Smooth muscle cell (in vitro differentiated cells): ENCODE measurements around the gene CPEB4. TPM values are rescaled to one million over a fixed set of nuclear protein-coding genes. Genes with fewer than 3 reads are reported as not detected.

Source experiments
- DNase-seq: peaks from one replicate; lab custom pipeline; 2025; ENCODE audit not compliant: unreplicated experiment; lab: John Stamatoyannopoulos, UW
- H2AFZ ChIP-seq: fragments of 200-600 bp; sonication (generic); 2 replicates; pipeline ENCODE4 v1.6.0; 2016; ENCODE audit warnings: antibody characterized with exemption, low read depth, mild to moderate bottlenecking
- H3F3A ChIP-seq: fragments of 200-600 bp; sonication (generic); 2 replicates; pipeline ENCODE4 v1.6.0; 2017; ENCODE audit warnings: antibody characterized with exemption, low read depth
- H3K27ac ChIP-seq: fragments of 200-600 bp; sonication (generic); 2 replicates; pipeline ENCODE4 v1.5.1; 2016; ENCODE audit warnings: low read depth, mild to moderate bottlenecking
- H3K27me3 ChIP-seq: fragments of 200-600 bp; sonication (generic); 2 replicates; pipeline ENCODE4 v1.6.1; 2016; ENCODE audit warnings: low read depth, mild to moderate bottlenecking
- H3K36me3 ChIP-seq: fragments of 200-600 bp; sonication (generic); 2 replicates; pipeline ENCODE4 v1.5.1; 2016; ENCODE audit warnings: low read depth
- H3K4me1 ChIP-seq: fragments of 200-600 bp; sonication (generic); 2 replicates; pipeline ENCODE4 v1.5.1; 2016; ENCODE audit warnings: low read depth
- H3K4me2 ChIP-seq: fragments of 200-600 bp; sonication (generic); 2 replicates; pipeline ENCODE4 v1.6.0; 2016; ENCODE audit warnings: mild to moderate bottlenecking
- H3K4me3 ChIP-seq: fragments of 200-600 bp; sonication (generic); 2 replicates; pipeline ENCODE4 v1.5.1; 2016; ENCODE audit warnings: mild to moderate bottlenecking
- H3K79me2 ChIP-seq: fragments of 200-600 bp; sonication (generic); 2 replicates; pipeline ENCODE4 v1.6.0; 2016; ENCODE audit warnings: low read depth, mild to moderate bottlenecking
- H3K9ac ChIP-seq: fragments of 200-600 bp; sonication (generic); 2 replicates; pipeline ENCODE4 v1.6.0; 2016; ENCODE audit warnings: low read depth
- H3K9me3 ChIP-seq: fragments of 200-600 bp; sonication (generic); replicated peaks from 2 replicates; pipeline ENCODE4 v1.5.1; 2016; ENCODE audit warnings: low read depth
- H4K20me1 ChIP-seq: fragments of 200-600 bp; sonication (generic); 2 replicates; pipeline ENCODE4 v1.6.0; 2016; ENCODE audit warnings: low read depth
- CTCF ChIP-seq: fragments of 200-600 bp; sonication (generic); IDR thresholded peaks from 2 replicates; pipeline ENCODE4 v1.5.1; 2017; ENCODE audit warnings: borderline replicate concordance, mild to moderate bottlenecking, antibody characterized with exemption; ENCODE audit not compliant: insufficient read depth, poor library complexity, severe bottlenecking
- WGBS: methylation state at CpG from one replicate; pipeline ENCODE4 v1.1.7; 2016; ENCODE audit warnings: low lambda C conversion rate; 5-methylcytosine and 5-hydroxymethylcytosine counted together
- polyA plus RNA-seq: library from polyadenylated mRNA; unstranded; fragments of >200 nt; fragmentation: Nextera tagmentation; extraction: Ambion mirVana; gene quantifications from 2 replicates; pipeline ENCODE4 v1.2.1, GENCODE V29; 2016
- total RNA-seq: library from RNA; depleted of rRNA; stranded (reverse); fragments of >200 nt; gene quantifications from 2 replicates; pipeline ENCODE4 v1.2.3, GENCODE V29; 2014

CPEB4 gene
- total and polyA plus RNA-seq, 2 experiments from 2014 or later: 5.1 to 38.5 TPM

- 86% methylated on average over 1 of the region's 1 CpG for WGBS
- H4K20me1 ChIP-seq: no peaks in the 10 kb centered on the region
- H3K4me2 ChIP-seq: no peak overlapping the region
- no peak for DNase-seq
- H3K4me3 ChIP-seq: no peak overlapping the region
- H2AFZ ChIP-seq: no peak overlapping the region
- H3K27me3 ChIP-seq: no peaks in the 10 kb centered on the region
- H3K9ac ChIP-seq: no peak overlapping the region
- no peaks in the 10 kb centered on the region for H3K79me2 ChIP-seq
- no peaks in the 10 kb centered on the region for H3K9me3 ChIP-seq
- H3F3A ChIP-seq: peaks cover 17% of the 10 kb centered on the region
- no peak overlapping the region for H3K27ac ChIP-seq
- peaks cover 23% of the 10 kb centered on the region for H3K4me1 ChIP-seq
- TF ChIP-seq CTCF: no peak
- no peaks in the 10 kb centered on the region for H3K36me3 ChIP-seq
Observed at GRCh38 chr5:173964506-173964905, 76.4 kb downstream of the CPEB4 start.

- no peak for TF ChIP-seq CTCF
- no peaks in the 10 kb centered on the region for H3K27me3 ChIP-seq
- no peak for DNase-seq
- H2AFZ ChIP-seq: no peak overlapping the region
- no peaks in the 10 kb centered on the region for H3K9me3 ChIP-seq
- H3K4me2 ChIP-seq: no peak overlapping the region
- H4K20me1 ChIP-seq: no peaks in the 10 kb centered on the region
- no peak overlapping the region for H3K27ac ChIP-seq
- no peak overlapping the region for H3K4me3 ChIP-seq
- 75% methylated on average over 4 of the region's 4 CpGs for WGBS
- H3F3A ChIP-seq: peaks cover 9% of the 10 kb centered on the region
- H3K9ac ChIP-seq: no peak overlapping the region
- H3K79me2 ChIP-seq: no peaks in the 10 kb centered on the region
- peaks cover 31% of the 10 kb centered on the region for H3K4me1 ChIP-seq
- no peaks in the 10 kb centered on the region for H3K36me3 ChIP-seq
Observed at GRCh38 chr5:173967241-173967640, 79.1 kb downstream of the CPEB4 start.

GRCh38 chr5:173968154-173968797, 80.1 kb downstream of the CPEB4 start:
- 56% methylated on average over 9 of the region's 9 CpGs for WGBS
- no peaks in the 10 kb centered on the region for H3K9me3 ChIP-seq
- no peak overlapping the region for H3K9ac ChIP-seq
- no peak overlapping the region for H2AFZ ChIP-seq
- peaks cover 27% of the 10 kb centered on the region for H3K4me1 ChIP-seq
- no peak for TF ChIP-seq CTCF
- H3K36me3 ChIP-seq: no peaks in the 10 kb centered on the region
- no peaks in the 10 kb centered on the region for H4K20me1 ChIP-seq
- no peaks in the 10 kb centered on the region for H3K79me2 ChIP-seq
- no peak overlapping the region for H3K4me3 ChIP-seq
- H3K4me2 ChIP-seq: peak overlapping the region; percentile 20
- peaks cover 4% of the 10 kb centered on the region for H3F3A ChIP-seq
- DNase-seq: no peak
- peak overlapping the region; percentile 96 for H3K27ac ChIP-seq
- H3K27me3 ChIP-seq: no peaks in the 10 kb centered on the region
